GM12878 (cell line): Measurements from ENCODE around the gene AXL. TPM values are rescaled to one million over a fixed set of nuclear protein-coding genes. Genes with fewer than 3 reads are reported as not detected.

Experiments used
- IRF4 ChIP-seq: IDR thresholded peaks from 2 replicates; pipeline ENCODE4 v1.6.1; 2011; ENCODE audit warnings: low read depth, low read length
- NFXL1 ChIP-seq: fragments of 450-650 bp; IDR thresholded peaks from 2 replicates; pipeline ENCODE4 v1.6.1; 2017; ENCODE audit warnings: antibody characterized with exemption, mild to moderate bottlenecking, borderline replicate concordance
- PAX5 ChIP-seq: IDR thresholded peaks from 2 replicates; pipeline ENCODE4 v1.6.1; 2011; ENCODE audit warnings: low read depth, low read length, borderline replicate concordance
- USF2 ChIP-seq: IDR thresholded peaks from 2 replicates; pipeline ENCODE4 v1.6.1; 2011; ENCODE audit warnings: low read depth, low read length, improper control_type of control experiment, borderline replicate concordance
- ZNF687 ChIP-seq: fragments of 450-650 bp; IDR thresholded peaks from 2 replicates; pipeline ENCODE4 v1.6.1; 2017; ENCODE audit warnings: mild to moderate bottlenecking, moderate library complexity
- polyA plus RNA-seq, 11 experiments: library from polyadenylated mRNA; depleted of rRNA in 4 of 11; unstranded in 6 of 11; stranded (reverse) in 5 of 11; fragments of >200 nt; fragmentation: Nextera tagmentation in 4 of 11; fragmentation: Illumina TruSeq in 1 of 11; extraction: Ambion mirVana in 4 of 11; extraction: Trizol in 1 of 11; gene quantifications; 1 replicate in 1 of 11; 2 replicates in 10 of 11; pipeline versions ENCODE4 v1.2.1 to v1.2.3, GENCODE V29; 2011 to 2016; ENCODE audit warnings: inconsistent platforms in 2 of 11, missing spikeins in 2 of 11, low read depth in 1 of 11
- total RNA-seq, 4 experiments: library from RNA; depleted of rRNA in 3 of 4; stranded (reverse); fragments of >200 nt in 3 of 4; fragmentation: Illumina TruSeq in 1 of 4; extraction: Trizol in 1 of 4; gene quantifications; 2 replicates each; pipeline versions ENCODE4 v1.2.1 to v1.2.3, GENCODE V29; 2013 to 2021

Gene AXL
- total and polyA plus RNA-seq, 10 of the 15 experiments (the other 5 are each of a cell fraction or from before 2014, with no cell fraction given), result under 0.01 to 0.33 (median 0.07) TPM; not detected in 4

- peak; percentile 92 for TF ChIP-seq PAX5
- TF ChIP-seq NFXL1, result no peak
- TF ChIP-seq IRF4, result peak; percentile 68
- TF ChIP-seq USF2, result no peak
- peak; percentile 15; the same call in 1 of the 2 replicates for TF ChIP-seq ZNF687
Observed at GRCh38 chr19:41297628-41298347, 78.8 kb downstream of the AXL start (continued).
